Colonic mucosa (tissue), 4 donors: Measurements from ENCODE around the gene CARD11. TPM values are rescaled to one million over a fixed set of nuclear protein-coding genes. Genes with fewer than 3 reads are reported as not detected.
A peak's percentile ranks its signal among the peaks of the same experiment; 100 is the strongest.

Experiments
- DNase-seq: peaks from one replicate; pipeline ENCODE4 v3.0.0-alpha.2; 2020
- H3K27ac ChIP-seq: fragments of 200-600 bp; one replicate; pipeline ENCODE4 v1.8.0; 2021
- H3K27me3 ChIP-seq: fragments of 200-600 bp; one replicate; pipeline ENCODE4 v1.8.0; 2021
- H3K36me3 ChIP-seq: fragments of 200-600 bp; one replicate; pipeline ENCODE4 v1.8.0; 2021
- H3K4me1 ChIP-seq: fragments of 200-600 bp; one replicate; pipeline ENCODE4 v1.8.0; 2021; ENCODE audit warnings: mild to moderate bottlenecking
- H3K4me3 ChIP-seq: fragments of 200-600 bp; one replicate; pipeline ENCODE4 v1.8.0; 2021
- H3K9ac ChIP-seq, 2 donors: one replicate each; pipeline ENCODE4 v1.7.0; 2013; ENCODE audit warnings: control low read depth in 2 of 2, low read depth in 2 of 2, low read length in 2 of 2
- H3K9me3 ChIP-seq: fragments of 200-600 bp; one replicate; pipeline ENCODE4 v1.8.0; 2021
- CTCF ChIP-seq: fragments of 200-600 bp; IDR thresholded peaks from one replicate; pipeline ENCODE4 v1.8.0; 2022; ENCODE audit warnings: antibody characterized with exemption, mild to moderate bottlenecking
- intact Hi-C: fragments of 100-400 bp; cut with DNase I; formaldehyde crosslinking; loops from one replicate; pipeline ENCODE4 v1.14.1; 2022
- total RNA-seq, 2 donors: library from RNA; stranded (reverse); fragmentation: NEBNext Ultra II Directional in 1 of 2; extraction: Animal tissue kit (Norgen Biotek cat#: 25700) in 1 of 2; gene quantifications; one replicate each; pipeline ENCODE4 v1.2.1, GENCODE V29; 2021
- donor health status: healthy.
- donor health status: DM: no; HTN: no; CAD: no.
- donor health status: DM: no; HTN: no; CAD: no.

Gene CARD11
- total RNA-seq, 2 donors from 2014 or later, result 1.8 to 5.0 TPM

GRCh38 chr7:2894118-2894940 lies 149.3 kb downstream of the CARD11 start:
- no peaks in the 10 kb centered on the region for H3K9me3 ChIP-seq
- H3K9ac ChIP-seq, result peak overlapping the region in 1 of 2 donors; percentile 12
- no peak for TF ChIP-seq CTCF
- no peak overlapping the region for H3K4me3 ChIP-seq
- no peaks in the 10 kb centered on the region for H3K4me1 ChIP-seq
- no peaks in the 10 kb centered on the region for H3K36me3 ChIP-seq
- no peaks in the 10 kb centered on the region for H3K27me3 ChIP-seq
- intact Hi-C loops, result no loop called here
- no peak overlapping the region for H3K27ac ChIP-seq
- no peak for DNase-seq

- no peak for DNase-seq
- Histone ChIP-seq H3K9ac (no peak overlapping the region), H3K36me3 (no peaks in the 10 kb centered on the region), H3K9me3 (no peaks in the 10 kb centered on the region), H3K27me3 (no peaks in the 10 kb centered on the region), H3K4me3 (no peak overlapping the region), H3K27ac (no peak overlapping the region), H3K4me1 (no peaks in the 10 kb centered on the region)
- intact Hi-C loops, result no loop called here
- TF ChIP-seq CTCF, result no peak
Measured at GRCh38 chr7:2893411-2893861, 150.2 kb downstream of the CARD11 start.

- no peak overlapping the region for H3K27ac ChIP-seq
- peaks cover 4% of the 10 kb centered on the region for H3K27me3 ChIP-seq
- no peak overlapping the region for H3K4me3 ChIP-seq
- no peak overlapping the region for H3K9ac ChIP-seq
- intact Hi-C loops, result no loop called here
- TF ChIP-seq CTCF, result no peak
- DNase-seq, result no peak
- H3K36me3 ChIP-seq, result no peaks in the 10 kb centered on the region
- H3K9me3 ChIP-seq, result no peaks in the 10 kb centered on the region
- H3K4me1 ChIP-seq, result no peaks in the 10 kb centered on the region
Measured at GRCh38 chr7:2892549-2892948, 151.1 kb downstream of the CARD11 start.

GRCh38 chr7:2887816-2888215 lies 155.9 kb downstream of the CARD11 start:
- no peaks in the 10 kb centered on the region for H3K9me3 ChIP-seq
- peaks cover 9% of the 10 kb centered on the region for H3K27me3 ChIP-seq
- no peak overlapping the region for H3K9ac ChIP-seq
- DNase-seq, result no peak
- H3K4me3 ChIP-seq, result no peak overlapping the region
- H3K4me1 ChIP-seq, result no peaks in the 10 kb centered on the region
- intact Hi-C loops, result loop anchor here (5.0 kb wide), 1 partner anchor 264 kb away; no protein-coding TSS in a partner anchor
- H3K27ac ChIP-seq, result no peak overlapping the region
- no peak for TF ChIP-seq CTCF
- no peaks in the 10 kb centered on the region for H3K36me3 ChIP-seq

- H3K9ac ChIP-seq, result no peak overlapping the region
- peaks cover 17% of the 10 kb centered on the region for H3K27me3 ChIP-seq
- H3K27ac ChIP-seq, result no peak overlapping the region
- H3K36me3 ChIP-seq, result no peaks in the 10 kb centered on the region
- no peaks in the 10 kb centered on the region for H3K9me3 ChIP-seq
- peak; percentile 62 for TF ChIP-seq CTCF
- no peak overlapping the region for H3K4me3 ChIP-seq
- H3K4me1 ChIP-seq, result no peaks in the 10 kb centered on the region
- intact Hi-C loops, result loop anchor here (5.0 kb wide), 1 partner anchor 265 kb away; no protein-coding TSS in a partner anchor
- peak; percentile 67 for DNase-seq
Measured at GRCh38 chr7:2886900-2887299, 156.8 kb downstream of the CARD11 start.
